Measurements from ENCODE around the gene PLG. TPM values are rescaled to one million over a fixed set of nuclear protein-coding genes. Genes with fewer than 3 reads are reported as not detected.
"Not testable (repeated sequence)": the region's sequence is repeated elsewhere in the genome, so short reads cannot be mapped to it uniquely, and the experiment has no call there.

PLG gene
- not detected for total RNA-seq

DNA sequence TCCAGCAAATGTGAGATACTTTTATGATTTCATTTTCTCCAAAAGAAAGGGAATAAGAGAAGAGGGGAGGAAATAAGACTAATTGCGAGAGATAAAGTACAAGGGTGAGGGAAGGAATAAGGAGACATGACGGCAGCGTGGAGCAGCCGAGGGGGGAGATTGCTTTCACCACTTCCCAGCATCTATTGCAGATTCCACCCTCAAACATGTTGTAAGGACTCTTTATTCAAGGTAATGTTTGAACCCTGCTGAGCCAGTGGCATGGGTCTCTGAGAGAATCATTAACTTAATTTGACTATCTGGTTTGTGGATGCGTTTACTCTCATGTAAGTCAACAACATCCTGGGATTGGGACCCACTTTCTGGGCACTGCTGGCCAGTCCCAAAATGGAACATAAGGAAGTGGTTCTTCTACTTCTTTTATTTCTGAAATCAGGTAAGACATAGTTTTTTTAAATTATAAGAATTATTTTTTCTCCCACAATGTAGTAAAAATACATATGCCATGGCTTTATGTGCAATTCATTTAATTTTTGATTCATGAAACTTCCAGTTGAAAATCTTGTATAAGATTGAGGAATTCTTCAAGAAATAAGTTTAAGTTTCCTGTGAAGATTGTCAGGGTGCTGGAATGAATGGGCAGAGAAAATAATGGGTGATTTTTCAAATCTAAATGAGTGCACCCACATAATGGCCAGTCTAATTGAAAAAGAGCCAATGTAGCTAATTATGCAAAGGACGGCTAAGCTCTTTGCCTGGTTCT lies at the start of gene PLG:
Gene PLG (plus strand): TSS at position 327 of the 763 bp plus-strand sequence. CDS start 61 bp downstream, at position 388.
- H3K27me3 Mint-ChIP-seq = peaks cover 14% of the 10 kb centered on the region
- H3K4me3 Mint-ChIP-seq; POLR2A ChIA-PET; H3K9me3 Mint-ChIP-seq; H3K4me1 Mint-ChIP-seq (ENCODE audit: low read depth); H3K27ac Mint-ChIP-seq; H3K36me3 Mint-ChIP-seq; DNase-seq; intact Hi-C loops (cut with micrococcal nuclease); CTCF ChIA-PET: not testable (repeated sequence)

DNA sequence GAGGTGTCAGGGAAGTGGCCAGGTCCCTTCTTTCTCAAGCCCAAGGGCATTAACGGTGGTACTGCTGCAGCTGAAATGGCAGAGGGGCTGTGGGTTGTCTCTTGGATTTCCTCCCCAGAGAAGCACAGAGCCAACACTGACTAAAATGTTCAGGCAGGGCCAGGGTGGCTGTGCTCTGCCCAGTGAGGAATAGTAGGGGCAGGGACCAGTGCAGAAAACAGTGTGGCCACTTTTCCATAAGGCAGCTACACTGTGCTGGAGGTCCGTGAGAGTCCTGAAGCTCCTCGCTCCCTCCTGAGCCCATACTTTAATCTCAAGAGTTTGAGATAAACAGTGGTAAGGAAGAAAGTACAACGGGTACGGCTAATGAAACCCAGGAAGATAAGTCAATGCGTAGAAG lies 42.5 kb upstream of the PLG start:
- POLR2A ChIA-PET = no interaction called here

DNA sequence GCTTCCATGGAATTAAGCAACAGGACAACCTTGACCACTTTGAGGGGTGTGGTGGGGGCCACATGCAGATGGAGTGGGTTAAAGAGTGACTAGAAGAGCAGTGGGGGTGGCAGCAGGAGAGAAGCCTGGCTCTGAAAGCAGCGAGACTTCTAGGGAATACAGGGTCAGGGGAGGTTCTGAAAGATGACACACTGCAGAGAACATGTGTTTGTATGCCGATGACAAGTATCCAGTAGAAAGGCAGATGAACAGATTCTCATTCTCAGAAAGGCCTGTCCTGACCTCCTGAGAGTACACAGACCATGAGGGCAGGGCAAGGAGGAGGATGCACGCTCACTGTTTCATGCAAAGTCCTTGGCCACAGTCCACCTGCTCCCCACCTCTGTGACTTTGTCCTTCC lies 40.8 kb upstream of the PLG start:
- Mint-ChIP-seq H3K9me3 (peaks cover 12% of the 10 kb centered on the region), H3K27me3 (peaks cover 10% of the 10 kb centered on the region), H3K4me1 (ENCODE audit: low read depth) (no peaks in the 10 kb centered on the region), H3K27ac (no peak overlapping the region), H3K36me3 (no peaks in the 10 kb centered on the region), H3K4me3 (no peak overlapping the region)
- ChIA-PET CTCF (no interaction called here), POLR2A (no interaction called here)
- intact Hi-C loops (cut with micrococcal nuclease) = no loop called here
- DNase-seq = no peak

More for the DNA sequence above, 42.5 kb upstream of the PLG start:
- H3K4me1 Mint-ChIP-seq (ENCODE audit: low read depth) = no peaks in the 10 kb centered on the region
- H3K36me3 Mint-ChIP-seq = no peaks in the 10 kb centered on the region
- H3K4me3 Mint-ChIP-seq = no peak overlapping the region
- H3K27me3 Mint-ChIP-seq = peaks cover 6% of the 10 kb centered on the region
- CTCF ChIA-PET = no interaction called here
- intact Hi-C loops (cut with micrococcal nuclease) = no loop called here
- DNase-seq = no peak
- peaks cover 16% of the 10 kb centered on the region for H3K9me3 Mint-ChIP-seq
- no peak overlapping the region for H3K27ac Mint-ChIP-seq

DNA sequence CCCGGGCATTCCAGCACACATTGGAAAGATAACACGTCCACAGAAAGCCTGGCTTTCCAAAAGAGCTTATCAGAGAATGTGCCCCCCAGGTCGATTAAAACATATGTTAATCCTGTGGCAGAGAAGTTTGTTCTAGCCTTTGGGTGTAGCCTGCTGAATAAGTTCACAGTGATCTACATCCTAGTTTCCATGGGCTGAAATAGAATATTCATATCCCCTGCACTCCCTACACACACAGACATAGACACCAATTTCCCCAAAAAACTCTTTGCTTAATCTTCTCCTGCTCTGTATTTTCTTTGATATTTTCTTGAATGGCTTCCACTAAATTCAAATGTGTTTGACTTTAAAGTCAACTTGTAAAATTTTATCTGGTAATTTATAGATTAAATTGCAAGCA lies 39.6 kb upstream of the PLG start:
- ChIA-PET POLR2A (no interaction called here), CTCF (no interaction called here)
- no peaks in the 10 kb centered on the region for H3K4me1 Mint-ChIP-seq (ENCODE audit: low read depth)
- peaks cover 11% of the 10 kb centered on the region for H3K27me3 Mint-ChIP-seq
- no peak for DNase-seq
- H3K27ac Mint-ChIP-seq = no peak overlapping the region
- intact Hi-C loops (cut with micrococcal nuclease) = no loop called here
- H3K36me3 Mint-ChIP-seq = no peaks in the 10 kb centered on the region
- no peak overlapping the region for H3K4me3 Mint-ChIP-seq
- peaks cover 3% of the 10 kb centered on the region for H3K9me3 Mint-ChIP-seq

DNA sequence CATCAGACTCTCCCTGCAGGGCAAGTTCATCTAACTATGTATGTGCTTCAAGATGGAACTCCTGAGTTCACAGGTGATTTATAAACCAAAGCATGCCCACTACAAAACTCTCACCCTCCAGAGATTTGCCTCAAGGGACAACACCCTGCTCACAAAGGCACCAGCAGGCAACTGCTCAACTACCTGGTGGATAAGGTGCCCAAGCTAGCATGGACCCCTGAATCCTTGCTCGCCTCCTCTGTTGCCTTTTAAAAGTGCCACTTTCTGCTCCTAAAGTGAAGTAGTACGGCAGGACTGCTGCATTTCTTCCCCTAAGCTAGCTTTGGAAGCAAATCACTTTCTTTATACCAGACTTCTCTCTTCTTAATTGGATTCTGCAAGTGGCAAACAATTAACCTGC lies 39.2 kb upstream of the PLG start:
- CTCF ChIA-PET = interaction anchor here (1.0 kb wide), 1 partner anchor 143 kb away, joined by 3 read pairs; no protein-coding TSS in a partner anchor

DNA sequence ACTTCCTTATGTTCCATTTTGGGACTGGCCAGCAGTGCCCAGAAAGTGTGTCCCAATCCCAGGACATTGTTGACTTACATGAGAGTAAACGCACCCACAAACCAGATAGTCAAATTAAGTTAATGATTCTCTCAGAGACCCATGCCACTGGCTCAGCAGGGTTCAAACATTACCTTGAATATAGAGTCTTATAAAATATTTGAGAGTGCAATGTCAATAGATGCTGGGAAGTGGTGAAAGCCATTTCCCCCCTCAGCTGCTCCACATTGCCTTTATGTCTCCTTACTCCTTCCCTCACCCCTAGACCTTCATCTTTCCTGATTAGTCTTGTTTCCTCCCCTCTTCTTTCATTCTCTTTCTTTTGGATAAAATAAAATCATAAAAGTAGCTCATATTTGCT lies 37.8 kb upstream of the PLG start, which contains the start of gene LPA:
Gene LPA (minus strand): TSS at position 78 of the 400 bp plus-strand sequence. CDS start 61 bp downstream, at position 17.
- H3K4me1 Mint-ChIP-seq (ENCODE audit: low read depth); DNase-seq; CTCF ChIA-PET; H3K27ac Mint-ChIP-seq; H3K9me3 Mint-ChIP-seq; intact Hi-C loops (cut with micrococcal nuclease); H3K4me3 Mint-ChIP-seq; H3K36me3 Mint-ChIP-seq: not testable (repeated sequence)
- H3K27me3 Mint-ChIP-seq = peaks cover 11% of the 10 kb centered on the region
- POLR2A ChIA-PET = interaction anchor here (0.6 kb wide), 1 partner anchor 232 kb away, joined by 4 read pairs; no protein-coding TSS in a partner anchor

More for the DNA sequence above, 39.2 kb upstream of the PLG start:
- intact Hi-C loops (cut with micrococcal nuclease) = no loop called here
- Mint-ChIP-seq H3K36me3 (no peaks in the 10 kb centered on the region), H3K4me1 (ENCODE audit: low read depth) (no peaks in the 10 kb centered on the region), H3K4me3 (no peak overlapping the region), H3K9me3 (no peaks in the 10 kb centered on the region), H3K27me3 (peaks cover 11% of the 10 kb centered on the region), H3K27ac (no peak overlapping the region)
- no peak for DNase-seq
- POLR2A ChIA-PET = no interaction called here

DNA sequence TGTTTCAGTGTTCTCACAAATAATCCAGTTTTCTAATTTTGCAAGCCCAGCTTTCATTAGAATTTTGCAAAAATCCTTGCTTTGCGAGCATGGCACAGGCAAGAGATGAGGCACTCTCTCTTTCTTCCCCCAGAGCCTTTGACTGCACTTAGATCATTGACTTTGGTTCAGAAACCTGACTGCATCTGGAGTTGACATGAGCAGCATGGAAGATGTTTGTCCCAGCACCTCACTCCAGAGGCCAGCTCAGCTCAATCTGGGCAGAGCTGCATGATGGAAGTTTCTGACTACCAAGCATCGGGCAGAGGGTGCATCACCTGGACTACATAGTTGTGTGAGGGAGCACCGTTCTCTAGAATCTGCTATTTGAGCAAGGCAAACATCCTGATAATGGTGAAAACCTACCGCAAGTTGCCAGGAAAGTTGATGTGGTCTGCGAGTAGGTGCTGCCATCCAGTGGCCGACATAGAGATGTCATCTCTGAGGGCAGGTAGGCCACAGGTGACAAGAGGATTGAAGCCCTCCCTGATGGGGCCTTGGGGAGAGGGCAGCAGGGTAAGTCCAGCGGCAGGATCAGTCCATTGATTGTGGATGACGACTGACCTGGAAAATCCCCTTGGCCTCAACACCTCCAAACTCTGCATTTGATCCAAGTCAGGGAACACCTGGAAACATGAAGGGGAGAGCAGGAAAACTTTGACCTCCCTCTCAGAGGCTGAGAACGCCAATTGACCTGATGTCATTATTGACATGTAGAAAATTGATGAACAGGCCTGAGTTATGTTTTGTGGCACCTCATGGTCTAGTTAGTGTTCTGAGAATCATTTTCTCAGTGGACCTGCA lies 34.2 kb upstream of the PLG start:
- intact Hi-C loops (cut with micrococcal nuclease) = loop anchor here (1.0 kb wide), 1 partner anchor 148 kb away; no protein-coding TSS in a partner anchor
- Mint-ChIP-seq H3K9me3 (peaks cover 6% of the 10 kb centered on the region), H3K4me3 (no peak overlapping the region), H3K27ac (no peak overlapping the region), H3K36me3 (no peaks in the 10 kb centered on the region), H3K4me1 (ENCODE audit: low read depth) (no peaks in the 10 kb centered on the region), H3K27me3 (peaks cover 7% of the 10 kb centered on the region)
- POLR2A ChIA-PET = no interaction called here
- CTCF ChIA-PET = interaction anchor here (0.7 to 2.2 kb wide), 3 partner anchors 118 to 149 kb away, joined by 3 to 13 read pairs (median 4); no protein-coding TSS in a partner anchor
- DNase-seq = peak; percentile 61

DNA sequence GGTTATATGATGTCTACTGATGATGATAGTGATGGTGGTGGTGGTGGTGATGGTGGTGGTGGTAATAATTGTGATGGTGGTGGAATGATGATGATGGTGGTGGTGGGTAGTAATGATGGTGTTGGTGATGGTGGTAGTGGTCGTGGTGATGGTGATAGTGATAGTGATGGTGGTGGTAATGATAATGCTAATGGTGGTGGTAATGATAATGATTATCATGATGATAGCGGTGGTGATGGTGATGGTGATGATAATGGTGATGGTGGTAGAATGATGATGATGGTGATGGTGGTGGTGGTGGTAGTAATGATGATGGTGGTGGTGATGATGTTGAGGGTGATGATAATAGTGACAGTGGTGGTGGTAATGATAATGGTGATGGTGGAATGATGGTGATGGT lies 33.5 kb upstream of the PLG start:
- POLR2A ChIA-PET = no interaction called here
- Mint-ChIP-seq H3K27me3 (peaks cover 10% of the 10 kb centered on the region), H3K9me3 (peaks cover 12% of the 10 kb centered on the region), H3K4me3 (no peak overlapping the region), H3K27ac (no peak overlapping the region), H3K36me3 (no peaks in the 10 kb centered on the region), H3K4me1 (ENCODE audit: low read depth) (no peaks in the 10 kb centered on the region)
- DNase-seq = no peak
- intact Hi-C loops (cut with micrococcal nuclease) = loop anchor here (1.0 kb wide), 1 partner anchor 148 kb away; no protein-coding TSS in a partner anchor
- CTCF ChIA-PET = interaction anchor here (1.0 kb wide), 1 partner anchor 119 kb away, joined by 3 read pairs; no protein-coding TSS in a partner anchor

DNA sequence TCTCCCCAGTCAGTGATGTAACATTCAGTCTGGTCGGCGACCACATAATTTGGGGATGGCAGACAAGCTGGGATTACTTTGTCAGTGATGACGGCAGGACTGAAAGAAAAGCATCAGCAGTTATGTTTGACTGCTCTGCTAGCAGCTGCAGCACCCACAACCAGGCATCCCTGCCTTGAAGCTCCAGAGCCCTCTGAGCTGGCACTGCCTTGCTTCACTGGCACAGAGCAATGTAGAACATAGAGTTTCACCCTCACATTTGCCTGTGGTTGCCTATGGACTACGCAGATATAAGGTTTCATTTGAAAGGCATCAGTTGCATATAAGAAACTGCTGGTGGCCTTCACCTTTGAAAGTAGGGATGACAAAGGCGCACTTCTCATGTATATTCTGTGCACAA lies 25.6 kb upstream of the PLG start:
- DNase-seq; H3K4me1 Mint-ChIP-seq (ENCODE audit: low read depth); H3K4me3 Mint-ChIP-seq; intact Hi-C loops (cut with micrococcal nuclease); H3K36me3 Mint-ChIP-seq; H3K27me3 Mint-ChIP-seq; POLR2A ChIA-PET; H3K27ac Mint-ChIP-seq; CTCF ChIA-PET: not testable (repeated sequence)
- H3K9me3 Mint-ChIP-seq = peaks cover 12% of the 10 kb centered on the region

DNA sequence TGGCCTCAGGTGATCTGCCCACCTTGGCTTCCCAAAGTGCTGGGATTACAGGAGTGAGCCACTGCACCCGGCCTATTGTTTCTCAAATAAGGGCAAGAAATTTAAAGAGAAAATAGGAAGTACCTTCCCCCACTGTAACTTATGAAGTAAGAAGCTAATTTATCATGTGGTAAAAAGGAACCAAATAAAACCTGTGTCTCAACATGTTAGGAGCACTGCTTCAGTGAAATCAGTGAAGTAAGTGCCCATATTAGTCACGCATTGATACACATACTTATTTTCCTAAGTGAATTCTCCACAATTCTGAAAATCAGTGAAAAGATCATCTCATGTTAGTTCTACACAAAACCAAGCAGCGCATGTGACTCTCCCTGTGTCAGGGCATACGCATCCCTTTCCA lies 23.8 kb upstream of the PLG start:
- H3K36me3 Mint-ChIP-seq = no peaks in the 10 kb centered on the region

DNA sequence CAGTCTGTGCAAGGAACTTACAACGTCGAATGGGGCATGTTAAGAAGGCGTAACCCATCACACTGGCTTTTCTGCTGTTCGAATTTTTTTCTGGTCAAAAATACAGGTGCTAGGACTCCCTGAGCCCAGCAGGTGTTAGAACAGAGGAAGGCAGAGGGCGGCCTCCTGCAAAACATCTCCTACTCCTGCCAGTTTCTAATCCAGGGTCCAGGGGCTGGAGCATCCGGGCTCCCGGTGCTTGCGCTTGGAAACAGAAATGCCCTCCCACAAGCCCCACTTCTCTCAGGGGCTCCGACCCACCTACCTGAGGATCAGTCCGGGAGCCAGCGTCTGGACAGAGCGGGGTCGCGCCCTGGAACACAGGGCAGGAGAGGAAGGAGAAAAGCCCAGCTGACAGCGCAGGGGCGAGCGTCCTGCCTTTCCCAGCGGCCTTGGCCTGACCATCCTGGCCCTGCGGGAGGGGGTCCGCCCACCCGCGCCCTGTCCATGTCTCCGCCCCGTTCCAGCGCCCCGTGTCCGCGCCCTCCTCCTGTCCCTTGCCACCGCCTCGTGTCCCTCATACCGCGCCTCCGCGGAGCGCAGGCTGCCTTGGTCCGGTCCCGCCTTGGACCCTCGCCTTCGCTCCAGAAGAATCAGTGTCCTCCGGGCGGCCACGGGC lies 23.2 kb upstream of the PLG start:
- H3K4me1 Mint-ChIP-seq (ENCODE audit: low read depth) = no peaks in the 10 kb centered on the region
- peaks cover 6% of the 10 kb centered on the region for H3K27me3 Mint-ChIP-seq
- POLR2A ChIA-PET = no interaction called here
- H3K4me3 Mint-ChIP-seq = no peak overlapping the region
- intact Hi-C loops (cut with micrococcal nuclease) = no loop called here
- no peak overlapping the region for H3K27ac Mint-ChIP-seq
- no peaks in the 10 kb centered on the region for H3K36me3 Mint-ChIP-seq
- no peak for DNase-seq
- CTCF ChIA-PET = no interaction called here
- H3K9me3 Mint-ChIP-seq = no peaks in the 10 kb centered on the region

More for the DNA sequence above, 23.8 kb upstream of the PLG start:
- ChIA-PET CTCF (no interaction called here), POLR2A (no interaction called here)
- no peak for DNase-seq
- peaks cover 4% of the 10 kb centered on the region for H3K27me3 Mint-ChIP-seq
- intact Hi-C loops (cut with micrococcal nuclease) = no loop called here
- H3K9me3 Mint-ChIP-seq = peaks cover 1% of the 10 kb centered on the region
- H3K4me3 Mint-ChIP-seq = no peak overlapping the region
- H3K4me1 Mint-ChIP-seq (ENCODE audit: low read depth) = no peaks in the 10 kb centered on the region
- no peak overlapping the region for H3K27ac Mint-ChIP-seq

DNA sequence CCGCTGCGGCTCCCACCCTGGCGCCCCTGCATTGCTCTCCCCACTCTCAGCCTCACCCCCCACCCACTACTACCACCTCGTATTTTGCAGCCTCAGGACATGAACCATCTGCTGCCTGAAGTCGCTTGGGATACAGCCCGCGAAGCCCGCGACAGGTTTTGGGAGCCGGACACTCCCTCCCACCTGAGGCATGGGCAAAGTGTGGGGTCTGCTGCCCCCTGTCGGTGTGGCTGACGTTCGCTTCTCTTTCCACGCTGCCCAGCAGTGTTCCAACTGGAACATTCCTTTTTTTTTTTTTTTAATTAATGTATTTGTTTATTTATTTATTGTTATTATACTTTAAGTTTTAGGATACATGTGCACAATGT lies 22.7 kb upstream of the PLG start:
- no peaks in the 10 kb centered on the region for H3K36me3 Mint-ChIP-seq
- H3K27me3 Mint-ChIP-seq = peaks cover 6% of the 10 kb centered on the region
- H3K27ac Mint-ChIP-seq = no peak overlapping the region
- H3K9me3 Mint-ChIP-seq = no peaks in the 10 kb centered on the region
- CTCF ChIA-PET = no interaction called here
- no peak overlapping the region for H3K4me3 Mint-ChIP-seq
- no peak for DNase-seq
- POLR2A ChIA-PET = no interaction called here
- intact Hi-C loops (cut with micrococcal nuclease) = no loop called here
- H3K4me1 Mint-ChIP-seq (ENCODE audit: low read depth) = no peaks in the 10 kb centered on the region

Data from activated CD4-positive, alpha-beta memory T cell treated with anti-CD3 and anti-CD28 coated beads for 36 hours (primary cell).